Omental fat pad (tissue), 4 donors: ENCODE measurements around the gene VWF. TPM values are rescaled to one million over a fixed set of nuclear protein-coding genes. Genes with fewer than 3 reads are reported as not detected.

Source experiments
- ATAC-seq: fragments of 150-250 bp; one replicate; pipeline ENCODE4 v1.9.1; 2016; ENCODE audit warnings: mild to moderate bottlenecking, moderate library complexity; ENCODE audit not compliant: low FRiP score
- DNase-seq: peaks from one replicate; pipeline ENCODE4 v3.0.0-alpha.2; 2019; ENCODE audit warnings: low spot score
- total RNA-seq, 4 donors: library from RNA; depleted of rRNA; stranded (reverse); fragments of >200 nt; gene quantifications; one replicate each; pipeline ENCODE4 v1.1.0, GENCODE V29; 2016
- TF ChIP-seq, protein P1 (sequence below), 3 donors: fragments of 450-650 bp; IDR thresholded peaks; one replicate each; pipeline ENCODE4 v1.5.1; 2016 to 2017; ENCODE audit warnings: antibody characterized with exemption in 3 of 3, mild to moderate bottlenecking in 3 of 3, moderate library complexity in 2 of 3

Gene VWF
- total RNA-seq, 4 donors from 2014 or later = 78.4 to 1,203 (median 422) TPM

DNA sequence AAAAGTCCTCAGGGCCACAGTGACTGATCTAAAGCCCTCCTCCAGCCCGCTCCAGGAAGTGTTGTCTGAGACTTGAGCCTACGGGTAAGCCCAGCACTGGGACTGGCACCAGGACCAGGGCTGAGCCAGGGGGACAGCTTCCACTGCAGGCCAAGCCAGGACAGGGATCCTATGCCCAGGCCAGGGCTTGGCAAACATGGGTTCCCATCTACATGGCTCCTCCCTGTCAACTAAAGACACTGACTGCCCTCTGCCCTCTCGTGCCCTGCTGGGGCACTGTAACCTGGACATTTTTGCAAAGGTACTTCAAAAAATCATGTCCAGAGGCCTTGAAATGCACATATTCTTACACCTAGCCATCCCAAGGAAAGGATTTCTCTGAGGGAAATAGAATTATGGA, 88.0 kb downstream of the VWF start:
- DNase-seq = no peak
- ATAC-seq = no peak
- TF ChIP-seq, protein P1, sequence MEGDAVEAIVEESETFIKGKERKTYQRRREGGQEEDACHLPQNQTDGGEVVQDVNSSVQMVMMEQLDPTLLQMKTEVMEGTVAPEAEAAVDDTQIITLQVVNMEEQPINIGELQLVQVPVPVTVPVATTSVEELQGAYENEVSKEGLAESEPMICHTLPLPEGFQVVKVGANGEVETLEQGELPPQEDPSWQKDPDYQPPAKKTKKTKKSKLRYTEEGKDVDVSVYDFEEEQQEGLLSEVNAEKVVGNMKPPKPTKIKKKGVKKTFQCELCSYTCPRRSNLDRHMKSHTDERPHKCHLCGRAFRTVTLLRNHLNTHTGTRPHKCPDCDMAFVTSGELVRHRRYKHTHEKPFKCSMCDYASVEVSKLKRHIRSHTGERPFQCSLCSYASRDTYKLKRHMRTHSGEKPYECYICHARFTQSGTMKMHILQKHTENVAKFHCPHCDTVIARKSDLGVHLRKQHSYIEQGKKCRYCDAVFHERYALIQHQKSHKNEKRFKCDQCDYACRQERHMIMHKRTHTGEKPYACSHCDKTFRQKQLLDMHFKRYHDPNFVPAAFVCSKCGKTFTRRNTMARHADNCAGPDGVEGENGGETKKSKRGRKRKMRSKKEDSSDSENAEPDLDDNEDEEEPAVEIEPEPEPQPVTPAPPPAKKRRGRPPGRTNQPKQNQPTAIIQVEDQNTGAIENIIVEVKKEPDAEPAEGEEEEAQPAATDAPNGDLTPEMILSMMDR (IDR thresholded peaks at IDR 0.05) = no peak

DNA sequence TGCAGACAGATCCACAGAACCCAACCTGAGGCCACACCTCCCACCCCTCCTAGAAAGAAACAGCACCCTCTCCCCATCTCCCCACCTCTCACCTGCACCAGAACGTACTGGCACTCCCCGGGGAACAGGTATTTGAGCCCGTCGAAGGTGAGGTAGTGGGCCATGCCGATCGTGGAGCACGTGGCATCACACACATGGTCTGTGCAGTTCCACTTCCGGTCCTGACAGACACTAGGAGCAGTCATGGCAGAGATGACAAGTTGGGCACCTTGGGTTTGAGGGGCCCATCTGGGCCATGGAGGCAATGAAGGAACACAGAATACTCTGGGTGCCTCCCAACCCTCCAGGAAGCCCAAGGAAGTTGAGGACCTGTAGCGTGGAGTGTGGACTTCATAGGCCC, 89.9 kb downstream of the VWF start:
- TF ChIP-seq, protein P1 (IDR thresholded peaks at IDR 0.05) = no peak
- ATAC-seq (no peak), DNase-seq (no peak)

DNA sequence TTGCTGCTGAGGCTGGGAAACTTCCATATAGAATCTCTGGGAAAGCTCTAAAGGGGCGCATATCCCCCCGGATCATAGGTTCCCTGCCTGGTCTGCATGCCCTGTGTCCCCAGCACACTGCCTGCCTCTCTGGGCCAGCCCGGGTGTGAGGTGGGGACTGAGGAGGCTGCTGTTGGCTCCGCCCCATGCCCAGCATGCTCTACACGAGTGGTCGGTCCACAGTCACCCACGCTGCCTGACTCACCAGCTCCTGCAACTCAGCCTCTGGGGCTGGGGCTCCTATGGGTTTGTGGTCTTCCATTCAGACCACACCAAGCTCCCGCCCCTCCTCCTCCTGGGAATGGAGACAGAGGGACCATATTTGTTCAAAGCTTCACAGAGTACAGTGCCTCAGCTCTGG, 90.9 kb downstream of the VWF start:
- DNase-seq (no peak), ATAC-seq (no peak)
- TF ChIP-seq, protein P1 (IDR thresholded peaks at IDR 0.05) = no peak

DNA sequence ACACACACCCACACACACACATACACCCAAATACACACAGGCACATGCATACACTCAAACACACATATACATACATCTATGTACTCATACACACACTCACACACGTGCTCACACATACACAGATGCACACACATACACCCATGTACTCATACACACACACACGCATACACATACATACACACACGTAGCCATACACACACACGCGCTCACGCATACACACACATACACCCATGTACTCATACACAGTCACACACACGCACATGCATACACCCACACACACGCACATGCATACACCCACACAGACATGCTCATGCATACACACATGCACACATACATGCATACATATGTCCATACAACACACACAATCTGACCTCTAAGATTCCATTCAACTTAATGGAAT, 91.7 kb downstream of the VWF start:
- TF ChIP-seq, protein P1 (IDR thresholded peaks at IDR 0.05) = no peak
- ATAC-seq (no peak), DNase-seq (no peak)

DNA sequence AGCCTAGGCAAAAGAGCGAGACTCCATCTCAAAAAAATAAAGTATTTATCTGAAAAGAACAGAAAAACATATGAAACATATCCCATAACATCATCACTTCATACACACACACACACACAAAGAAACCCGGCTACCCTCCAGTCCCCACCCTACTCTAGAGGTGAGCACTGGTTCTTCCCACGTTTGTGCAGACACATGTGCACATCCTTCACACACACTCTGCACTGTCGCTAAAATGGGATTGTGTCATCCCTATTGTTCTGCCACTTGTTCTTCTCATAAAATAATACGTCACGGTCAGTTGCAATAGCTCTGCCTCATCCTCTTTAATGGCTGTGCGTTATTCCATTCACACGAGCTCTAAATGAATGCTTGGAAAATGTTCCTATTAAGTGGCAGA, 93.5 kb downstream of the VWF start:
- ATAC-seq (no peak), DNase-seq (no peak)
- TF ChIP-seq, protein P1 (IDR thresholded peaks at IDR 0.05) = no peak

DNA sequence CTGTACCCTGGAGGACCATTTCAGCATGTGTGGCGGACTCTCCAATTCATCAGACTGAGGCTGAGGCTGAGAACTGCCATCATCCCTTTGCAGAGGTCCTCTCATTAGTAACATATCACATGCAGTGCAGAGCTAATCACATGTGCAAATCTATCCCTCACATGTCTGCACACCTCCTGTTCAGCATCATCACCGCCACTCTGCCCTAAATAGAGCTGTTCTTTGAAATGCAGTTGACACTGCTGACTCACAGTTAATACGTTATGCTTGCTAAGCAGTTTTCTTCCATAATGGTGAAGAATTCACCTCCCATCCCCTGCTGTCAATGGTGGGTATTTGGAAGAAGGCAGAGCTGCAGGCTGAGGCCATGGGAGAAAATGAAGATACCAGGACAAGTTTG, 94.4 kb downstream of the VWF start:
- ATAC-seq (no peak), DNase-seq (no peak)
- TF ChIP-seq, protein P1 (IDR thresholded peaks at IDR 0.05) = no peak

DNA sequence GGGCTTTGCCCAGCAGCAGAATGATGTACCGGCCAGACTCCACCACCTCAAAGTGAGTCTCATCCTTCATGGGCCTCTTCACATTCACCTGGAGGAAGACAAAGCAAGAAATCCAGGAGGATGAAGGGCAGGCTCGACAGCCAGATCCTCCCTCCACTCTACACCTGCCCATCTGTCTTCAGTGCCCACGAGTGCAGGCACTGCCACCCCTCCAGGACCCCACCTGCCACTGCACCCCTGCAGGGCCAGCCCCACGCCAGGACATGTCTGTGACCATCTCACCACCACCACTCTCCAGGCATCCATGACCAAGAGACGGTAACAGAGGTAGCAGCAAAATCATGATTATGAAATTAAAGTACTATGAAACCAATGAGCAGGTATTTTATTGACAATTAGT, 95.1 kb downstream of the VWF start:
- TF ChIP-seq, protein P1 (IDR thresholded peaks at IDR 0.05) = no peak
- no peak for ATAC-seq
- DNase-seq = no peak
